ENCODE results near the gene GM2A. TPM values are rescaled to one million over a fixed set of nuclear protein-coding genes. Genes with fewer than 3 reads are reported as not detected.
A peak's percentile ranks its signal among the peaks of the same experiment; 100 is the strongest.

Gene GM2A
- total RNA-seq, 4 donors from 2014 or later, result 15.4 to 23.8 (median 18.8) TPM

GRCh38 chr5:151213803-151214613 is 39.0 kb upstream of the GM2A start:
- DNase-seq, result peak; percentile 40 to 50
- TF ChIP-seq POLR2A (IDR thresholded peaks at IDR 0.05) (peak in 1 of 2 donors; percentile 31), CTCF (IDR thresholded peaks at IDR 0.05) (no peak)
- H3K27ac ChIP-seq, result peak overlapping the region; percentile 31 to 71 (median 67)
- peaks cover 0 to 9% of the 10 kb centered on the region in 2 donors for H3K4me1 ChIP-seq
- H3K27me3 ChIP-seq, result no peaks in the 10 kb centered on the region
- H3K9me3 ChIP-seq, result no peaks in the 10 kb centered on the region
- intact Hi-C loops (cut with DNase I), result no loop called here
- H3K4me3 ChIP-seq (replicated peaks in 1 of 3), result no peak overlapping the region
- H3K36me3 ChIP-seq, result no peaks in the 10 kb centered on the region
- WGBS, 2 donors, result 49 to 51% methylated on average over 9 of the region's 9 CpGs

- intact Hi-C loops (cut with DNase I), result no loop called here
- Histone ChIP-seq H3K9me3 (no peaks in the 10 kb centered on the region), H3K27me3 (no peaks in the 10 kb centered on the region), H3K4me1 (peaks cover 0 to 9% of the 10 kb centered on the region in 2 donors), H3K36me3 (no peaks in the 10 kb centered on the region), H3K27ac (peak overlapping the region; percentile 19 to 22 (median 20)), H3K4me3 (replicated peaks in 1 of 3) (no peak overlapping the region)
- WGBS, 2 donors, result 86 to 87% methylated on average over 6 to 10 of the region's 10 CpGs
- DNase-seq, result no peak
- TF ChIP-seq CTCF (IDR thresholded peaks at IDR 0.05) (no peak), POLR2A (IDR thresholded peaks at IDR 0.05) (no peak)
Measured at GRCh38 chr5:151214614-151215545, 38.1 kb upstream of the GM2A start.

- Histone ChIP-seq H3K27me3 (no peaks in the 10 kb centered on the region), H3K27ac (no peak overlapping the region), H3K36me3 (no peaks in the 10 kb centered on the region), H3K4me3 (replicated peaks in 1 of 3) (no peak overlapping the region), H3K4me1 (peaks cover 0 to 9% of the 10 kb centered on the region in 2 donors), H3K9me3 (no peaks in the 10 kb centered on the region)
- DNase-seq, result no peak
- no peak for TF ChIP-seq CTCF (IDR thresholded peaks at IDR 0.05)
- WGBS, 2 donors, result 97 to 100% methylated on average over 2 of the region's 2 CpGs
- intact Hi-C loops (cut with DNase I), result no loop called here
Measured at GRCh38 chr5:151215546-151215880, 37.5 kb upstream of the GM2A start.

DNA sequence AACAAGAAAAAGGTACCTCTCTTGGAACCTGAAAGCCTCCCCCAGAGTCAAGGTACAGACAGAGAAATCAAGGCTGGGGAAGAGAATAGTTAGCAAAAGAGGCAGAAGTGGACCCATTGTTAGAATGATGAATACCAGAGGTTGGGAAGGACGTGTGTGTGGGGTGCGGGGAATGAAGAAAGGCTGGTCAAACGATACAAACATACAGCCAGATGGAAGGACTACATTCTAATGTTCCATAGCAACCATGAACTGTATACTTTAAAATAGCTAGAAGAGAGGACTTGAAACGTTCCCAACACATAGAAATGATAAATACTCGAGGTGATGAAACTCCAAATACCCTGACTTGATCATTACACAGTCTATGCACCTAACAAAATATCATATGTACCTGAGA is 36.2 kb upstream of the GM2A start:
- Histone ChIP-seq H3K4me1 (peaks cover 0 to 9% of the 10 kb centered on the region in 2 donors), H3K27ac (no peak overlapping the region), H3K4me3 (replicated peaks in 1 of 3) (no peak overlapping the region), H3K27me3 (no peaks in the 10 kb centered on the region), H3K36me3 (no peaks in the 10 kb centered on the region), H3K9me3 (no peaks in the 10 kb centered on the region)
- TF ChIP-seq CTCF (IDR thresholded peaks at IDR 0.05) (no peak), POLR2A (IDR thresholded peaks at IDR 0.05) (no peak)
- no peak for DNase-seq
- 82 to 84% methylated on average over 5 of the region's 5 CpGs for WGBS, 2 donors
- intact Hi-C loops (cut with DNase I), result no loop called here
